Heart right ventricle (tissue), 16 donors: ENCODE data around the gene VPREB1. TPM values are rescaled to one million over a fixed set of nuclear protein-coding genes. Genes with fewer than 3 reads are reported as not detected.
A peak's percentile ranks its signal among the peaks of the same experiment; 100 is the strongest.

Experiments
- ATAC-seq, 8 donors: fragments of 200-7000 bp; cut with Tn5 transposase; one replicate each; pipeline ENCODE4 v1.9.1; 2020; ENCODE audit warnings: mild to moderate bottlenecking in 8 of 8, moderate library complexity in 8 of 8, moderate number of reproducible peaks in 1 of 8
- DNase-seq, 2 donors: peaks; one replicate each; pipeline ENCODE4 v3.0.0-alpha.2; 2020
- H3K27ac ChIP-seq, 10 donors: fragments of 200-600 bp; sonication (generic) in 2 of 10; one replicate each; pipeline versions ENCODE4 v1.5.0 to v1.8.0; 2020 to 2022; ENCODE audit warnings: mild to moderate bottlenecking in 3 of 10
- H3K27me3 ChIP-seq, 7 donors: fragments of 200-600 bp; one replicate each; pipeline ENCODE4 v1.8.0; 2021 to 2022; ENCODE audit warnings: mild to moderate bottlenecking in 2 of 7
- H3K36me3 ChIP-seq, 9 donors: fragments of 200-600 bp; sonication (generic) in 1 of 9; one replicate each; pipeline versions ENCODE4 v1.5.0 to v1.8.0; 2020 to 2022; ENCODE audit warnings: mild to moderate bottlenecking in 2 of 9
- H3K4me1 ChIP-seq, 9 donors: fragments of 200-600 bp; sonication (generic) in 1 of 9; one replicate each; pipeline versions ENCODE4 v1.5.0 to v1.8.0; 2020 to 2022; ENCODE audit warnings: mild to moderate bottlenecking in 4 of 9
- H3K4me3 ChIP-seq, 10 donors: fragments of 200-600 bp; sonication (generic) in 2 of 10; one replicate each; pipeline versions ENCODE4 v1.5.0 to v1.8.0; 2020 to 2022; ENCODE audit warnings: mild to moderate bottlenecking in 7 of 10, moderate library complexity in 2 of 10
- H3K9me3 ChIP-seq, 11 donors: fragments of 200-600 bp in 10 of 11; sonication (generic) in 2 of 11; one replicate each; pipeline versions ENCODE4 v1.5.0 to v1.8.0; 2013 to 2022; ENCODE audit warnings: mild to moderate bottlenecking in 2 of 11, control low read depth in 1 of 11, moderate library complexity in 1 of 11
- CTCF ChIP-seq, 9 donors: fragments of 200-600 bp; sonication (generic) in 2 of 9; IDR thresholded peaks; one replicate each; pipeline versions ENCODE4 v1.5.0 to v1.8.0; 2021 to 2022; ENCODE audit warnings: antibody characterized with exemption in 9 of 9, mild to moderate bottlenecking in 5 of 9, moderate library complexity in 1 of 9
- WGBS, 2 donors: extraction: QIAGEN DNeasy Blood & Tissue Kit; methylation state at CpG; one replicate each; pipeline ENCODE4 v1.1.7; 2013; ENCODE audit warnings: inconsistent platforms in 1 of 2; 5-methylcytosine and 5-hydroxymethylcytosine counted together
- intact Hi-C, 10 donors: fragments of 100-400 bp; cut with DNase I; formaldehyde crosslinking; loops; one replicate each; pipeline versions ENCODE4 v1.11.1 to v1.14.2; 2022
- polyA plus RNA-seq, 2 donors: library from polyadenylated mRNA; stranded (reverse); fragments of 200-250 nt; gene quantifications; one replicate each; pipeline ENCODE4 v1.2.3, GENCODE V29; 2013
- total RNA-seq, 10 donors: library from RNA; stranded (reverse); fragmentation: NEBNext Ultra II Directional in 3 of 10; extraction: Animal tissue kit (Norgen Biotek cat#: 25700) in 3 of 10; gene quantifications; one replicate each; pipeline versions ENCODE4 v1.2.1 to v1.2.4, GENCODE V29; 2021 to 2023
- donor health status: Arrhythmogenic right ventricular cardiomyopathy.
- donor health status: ischemic (EF 13 %, LVEDD 7.1; RV severe dilation, severe dysfunction).
- donor health status: healthy with polysubstance abuse.
- donor health status: DM: no; HTN: yes; CAD: no.
- donor health status: DM: no; HTN: no; CAD: no.
- donor health status: ischemic (EF 25% LVEDD 6.9; RV normal size, moderate dysfunction).
- donor health status: ischemic (EF 25% LVEDD 5.7; RV mildly dilated, moderate dysfunction).
- donor health status: healthy.
- donor health status: DM: yes; HTN: yes; CAD: no.
- donor health status: Ischemic cardiomyopathy.
- donor health status: ischemic (EF 35%, LVEDD 5.7; RV mildly dilated, moderate dysfunction).
- donor health status: nonischemic (EF 11% LVEDD 7.7; RV severe dilation, severe dysfunction).
- donor health status: DM: yes; HTN: yes; CAD: no.
- donor health status: PGD.
- donor health status: ischemic (EF 29% LVEDD 5.4; RV normal size, mild dysfunction).
- donor health status: nonischemic (EF 23%, LVEDD 6.1; RV moderate dilation, normal function).

The VPREB1 gene
- total and polyA plus RNA-seq, 12 donors, result not detected

- H3K4me3 ChIP-seq, result no peak overlapping the region
- DNase-seq (no peak), ATAC-seq (no peak)
- 62 to 63% methylated on average over 5 of the region's 5 CpGs for WGBS, 2 donors
- no peaks in the 10 kb centered on the region for H3K9me3 ChIP-seq
- H3K27ac ChIP-seq, result no peak overlapping the region
- no peaks in the 10 kb centered on the region for H3K36me3 ChIP-seq
- no peak for TF ChIP-seq CTCF (IDR thresholded peaks at IDR 0.05)
- peaks cover 0 to 62% (median 58%) of the 10 kb centered on the region in 7 donors for H3K27me3 ChIP-seq
- intact Hi-C loops, result no loop called here
- H3K4me1 ChIP-seq, result no peaks in the 10 kb centered on the region
Measured at GRCh38 chr22:22196833-22197477, 47.6 kb upstream of the VPREB1 start.

GRCh38 chr22:22197993-22198402 lies 46.6 kb upstream of the VPREB1 start:
- WGBS, 2 donors, result 48 to 54% methylated on average over 4 of the region's 4 CpGs
- TF ChIP-seq CTCF (IDR thresholded peaks at IDR 0.05), result no peak
- no peak overlapping the region for H3K27ac ChIP-seq
- H3K4me1 ChIP-seq, result no peaks in the 10 kb centered on the region
- H3K36me3 ChIP-seq, result no peaks in the 10 kb centered on the region
- ATAC-seq, result peak in 1 of 8 donors; percentile 53
- H3K4me3 ChIP-seq, result no peak overlapping the region
- no peak for DNase-seq
- no peaks in the 10 kb centered on the region for H3K9me3 ChIP-seq
- intact Hi-C loops, result no loop called here
- H3K27me3 ChIP-seq, result peaks cover 0 to 69% (median 63%) of the 10 kb centered on the region in 7 donors

- Histone ChIP-seq H3K4me1 (no peaks in the 10 kb centered on the region), H3K27ac (no peak overlapping the region), H3K27me3 (peaks cover 0 to 76% (median 70%) of the 10 kb centered on the region in 7 donors), H3K36me3 (no peaks in the 10 kb centered on the region), H3K4me3 (no peak overlapping the region), H3K9me3 (no peaks in the 10 kb centered on the region)
- DNase-seq (no peak), ATAC-seq (no peak)
- WGBS, 2 donors, result 61 to 69% methylated on average over 4 of the region's 4 CpGs
- intact Hi-C loops, result no loop called here
- no peak for TF ChIP-seq CTCF (IDR thresholded peaks at IDR 0.05)
Measured at GRCh38 chr22:22198751-22199150, 45.8 kb upstream of the VPREB1 start.

- ATAC-seq, result no peak
- Histone ChIP-seq H3K4me1 (no peaks in the 10 kb centered on the region), H3K36me3 (no peaks in the 10 kb centered on the region), H3K27ac (no peak overlapping the region), H3K27me3 (peaks cover 0 to 82% (median 75%) of the 10 kb centered on the region in 7 donors), H3K4me3 (no peak overlapping the region), H3K9me3 (no peaks in the 10 kb centered on the region)
- TF ChIP-seq CTCF (IDR thresholded peaks at IDR 0.05), result no peak
- 71 to 80% methylated on average over 2 of the region's 2 CpGs for WGBS, 2 donors
- intact Hi-C loops, result no loop called here
- no peak for DNase-seq
Measured at GRCh38 chr22:22199634-22200033, 45.0 kb upstream of the VPREB1 start.
